Measurements from ENCODE around the gene TMEM86A. TPM values are rescaled to one million over a fixed set of nuclear protein-coding genes. Genes with fewer than 3 reads are reported as not detected.
"Not testable (repeated sequence)": the region's sequence is repeated elsewhere in the genome, so short reads cannot be mapped to it uniquely, and the experiment has no call there.

TMEM86A gene, protein sequence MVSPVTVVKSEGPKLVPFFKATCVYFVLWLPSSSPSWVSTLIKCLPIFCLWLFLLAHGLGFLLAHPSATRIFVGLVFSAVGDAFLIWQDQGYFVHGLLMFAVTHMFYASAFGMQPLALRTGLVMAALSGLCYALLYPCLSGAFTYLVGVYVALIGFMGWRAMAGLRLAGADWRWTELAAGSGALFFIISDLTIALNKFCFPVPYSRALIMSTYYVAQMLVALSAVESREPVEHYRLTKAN
- total RNA-seq: under 1 TPM; 0.21 to 0.59 TPM

DNA sequence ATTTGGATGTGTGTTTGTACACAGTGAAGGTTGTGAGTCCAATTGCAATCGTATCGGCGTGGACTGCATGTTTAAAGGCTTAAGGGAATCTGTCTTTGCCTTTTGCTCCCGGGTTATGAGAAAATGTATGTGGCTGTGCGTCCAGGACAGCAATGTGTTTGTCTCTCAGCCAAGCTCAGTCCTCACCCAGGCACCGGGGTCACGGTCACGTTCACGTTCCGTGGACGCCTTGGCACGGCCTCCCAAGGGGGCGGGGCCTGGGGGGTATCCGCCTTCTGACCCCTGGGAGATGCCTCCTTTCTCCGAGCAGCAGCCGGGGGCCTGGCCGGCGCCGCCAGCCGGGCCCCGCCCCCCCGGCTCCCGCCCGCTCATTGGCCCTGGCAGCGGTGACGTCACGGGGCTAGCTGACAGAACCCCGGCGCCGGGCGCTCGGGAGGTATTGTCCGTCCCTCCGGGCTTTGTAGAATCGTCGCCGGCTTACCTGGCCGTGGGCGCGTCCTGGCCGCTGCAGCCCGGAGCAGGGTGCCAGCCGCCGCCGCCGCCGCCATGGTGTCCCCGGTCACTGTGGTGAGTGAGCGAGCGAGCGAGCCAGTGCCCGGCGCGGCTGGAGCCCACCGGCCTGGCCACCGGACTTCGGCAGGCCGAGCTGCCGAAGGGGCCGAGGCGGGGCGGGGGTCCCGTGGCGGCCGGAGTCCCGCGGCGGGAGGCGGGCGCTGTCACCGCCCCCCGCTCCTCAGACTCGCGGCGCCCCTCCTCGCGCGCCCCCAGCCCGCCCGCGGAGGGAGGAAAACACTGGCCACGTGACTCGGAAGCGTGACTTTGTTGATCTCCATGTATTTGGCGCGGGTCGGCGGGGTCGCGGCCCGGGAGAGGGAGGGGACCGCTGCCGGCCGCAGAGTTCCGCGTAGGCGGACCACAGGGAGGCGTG is at the start of gene TMEM86A:
TSS of gene TMEM86A (plus strand) at position 439 of the 928 bp plus-strand sequence. CDS start at position 547, 108 bp downstream.
- H3K27ac Mint-ChIP-seq: peak within 1 kb of the TSS in 1 of 2 donors; percentile 45
- ATAC-seq (peak; percentile 95 to 98), DNase-seq (ENCODE audit: low spot score) (peak; percentile 95)
- no peaks in the 10 kb centered on the region for H3K36me3 Mint-ChIP-seq
- no peaks in the 10 kb centered on the region for H3K9me3 Mint-ChIP-seq
- H3K4me3 Mint-ChIP-seq: peak within 1 kb of the TSS; percentile 81
- H3K4me1 Mint-ChIP-seq (ENCODE audit: low read depth in 2 of 2): peaks cover 13 to 18% of the 10 kb centered on the region in 2 donors
- peaks cover 3% of the 10 kb centered on the region in 2 donors for H3K27me3 Mint-ChIP-seq

DNA sequence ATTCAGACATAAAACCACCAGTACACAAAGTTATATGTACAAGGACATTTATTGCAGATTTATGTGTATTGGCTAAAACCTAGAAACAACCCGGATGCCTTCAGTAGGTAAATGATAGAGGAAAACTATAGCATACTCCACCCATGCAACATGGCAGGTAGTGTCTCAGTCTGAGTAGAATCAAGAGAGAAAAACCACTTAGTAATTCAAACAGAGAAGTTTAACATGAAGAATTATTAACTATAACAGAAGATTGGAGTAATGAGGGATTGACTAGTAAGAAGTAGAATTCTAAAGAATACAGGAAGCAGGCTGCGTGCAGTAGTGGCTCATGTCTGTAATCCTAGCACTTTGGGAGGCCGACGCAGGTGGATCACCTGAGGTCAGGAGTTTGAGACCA is 48.2 kb upstream of the TMEM86A start:
- no peak for ATAC-seq
- no peaks in the 10 kb centered on the region for H3K27me3 Mint-ChIP-seq
- no peak overlapping the region for H3K4me3 Mint-ChIP-seq
- H3K36me3 Mint-ChIP-seq: no peaks in the 10 kb centered on the region
- no peaks in the 10 kb centered on the region for H3K9me3 Mint-ChIP-seq
- no peak for DNase-seq (ENCODE audit: low spot score)
- peak overlapping the region in 1 of 2 donors; percentile 42 for H3K27ac Mint-ChIP-seq
- peaks cover 0 to 5% of the 10 kb centered on the region in 2 donors for H3K4me1 Mint-ChIP-seq (ENCODE audit: low read depth in 2 of 2)

DNA sequence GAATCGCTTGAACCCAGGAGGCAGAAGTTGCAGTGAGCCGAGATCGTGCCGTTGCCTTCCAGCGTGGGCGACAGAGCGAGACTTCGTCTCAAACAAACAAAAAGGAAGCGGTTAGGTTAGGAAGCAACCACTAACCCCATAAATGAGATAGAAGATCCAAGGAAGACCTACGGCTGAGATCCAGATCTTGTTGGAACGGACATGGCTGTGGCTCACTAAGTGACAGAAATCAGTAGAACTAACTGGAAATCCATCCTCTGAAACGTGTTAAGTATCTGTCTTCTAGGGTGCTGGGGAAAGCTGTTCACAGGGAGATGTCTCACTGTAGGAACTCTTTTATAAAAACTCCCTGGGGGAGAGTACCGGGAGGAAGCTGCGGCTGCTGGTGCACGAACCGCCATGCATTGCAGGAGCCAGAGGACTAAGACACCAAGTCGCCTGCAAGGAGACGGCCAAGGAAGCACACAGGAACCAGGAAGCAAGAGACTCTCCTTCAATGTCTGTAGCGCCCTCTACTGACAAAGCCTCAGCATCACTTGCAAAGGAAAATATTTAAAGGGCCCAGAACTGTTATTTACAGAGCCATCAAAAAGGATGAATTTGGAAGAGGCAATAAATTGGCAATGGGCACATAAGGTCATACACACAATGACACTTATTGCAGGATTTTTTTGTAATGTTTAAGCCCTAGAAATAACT is 47.6 kb upstream of the TMEM86A start:
- Mint-ChIP-seq H3K27ac (peak overlapping the region in 1 of 2 donors; percentile 42), H3K4me1 (ENCODE audit: low read depth in 2 of 2) (peaks cover 0 to 5% of the 10 kb centered on the region in 2 donors), H3K9me3 (no peaks in the 10 kb centered on the region), H3K4me3 (no peak overlapping the region), H3K27me3 (no peaks in the 10 kb centered on the region), H3K36me3 (no peaks in the 10 kb centered on the region)
- ATAC-seq (peak; percentile 43 to 60), DNase-seq (ENCODE audit: low spot score) (no peak)

DNA sequence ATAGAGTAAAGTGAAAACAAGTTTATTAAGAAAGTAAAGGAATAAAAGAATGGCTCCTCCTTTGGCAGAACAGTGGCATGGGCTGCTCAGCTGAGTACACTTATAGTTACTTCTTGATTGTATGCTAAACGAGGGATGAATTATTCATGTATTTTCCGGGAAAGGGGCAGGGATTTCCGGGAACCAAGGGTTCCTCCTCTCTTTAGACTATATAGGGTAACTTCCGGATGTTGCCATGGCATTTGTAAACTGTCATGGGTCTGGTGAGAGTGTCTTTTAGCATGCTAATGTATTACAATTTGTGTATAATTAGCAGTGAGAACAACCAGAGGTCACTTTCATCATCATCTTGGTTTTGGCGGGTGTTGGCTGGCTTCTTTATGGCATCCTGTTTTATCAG is 40.9 kb upstream of the TMEM86A start:
- Mint-ChIP-seq H3K4me3 (no peak overlapping the region), H3K27me3 (peaks cover 11 to 22% of the 10 kb centered on the region in 2 donors), H3K27ac (no peak overlapping the region), H3K4me1 (ENCODE audit: low read depth in 2 of 2) (no peaks in the 10 kb centered on the region), H3K9me3 (no peaks in the 10 kb centered on the region), H3K36me3 (no peaks in the 10 kb centered on the region)
- ATAC-seq: no peak
- no peak for DNase-seq (ENCODE audit: low spot score)

DNA sequence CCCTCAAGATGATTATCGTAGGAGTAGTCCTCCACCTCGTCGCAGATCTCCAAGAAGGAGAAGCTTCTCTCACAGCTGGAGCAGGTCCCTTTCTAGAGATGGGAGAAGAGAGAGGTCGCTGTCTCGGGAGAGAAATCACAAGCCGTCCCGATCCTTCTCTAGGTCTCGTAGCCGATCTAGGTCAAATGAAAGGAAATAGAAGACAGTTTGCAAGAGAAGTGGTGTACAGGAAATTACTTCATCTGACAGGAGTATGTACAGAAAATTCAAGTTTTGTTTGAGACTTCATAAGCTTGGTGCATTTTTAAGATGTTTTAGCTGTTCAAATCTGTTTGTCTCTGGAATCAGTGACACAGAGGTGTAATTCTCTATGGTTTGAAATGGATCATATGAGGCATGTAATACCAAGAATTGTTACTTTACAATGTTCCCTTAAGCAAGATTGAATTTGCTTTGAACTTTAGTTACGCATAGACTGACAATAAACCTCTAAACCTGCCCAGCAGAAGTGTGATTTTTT is 33.2 kb upstream of the TMEM86A start:
- H3K27ac Mint-ChIP-seq; H3K9me3 Mint-ChIP-seq; H3K4me3 Mint-ChIP-seq; H3K36me3 Mint-ChIP-seq; DNase-seq (ENCODE audit: low spot score); ATAC-seq: not testable (repeated sequence)
- H3K27me3 Mint-ChIP-seq: peaks cover 7 to 15% of the 10 kb centered on the region in 2 donors
- peaks cover 15 to 17% of the 10 kb centered on the region in 2 donors for H3K4me1 Mint-ChIP-seq (ENCODE audit: low read depth in 2 of 2)

DNA sequence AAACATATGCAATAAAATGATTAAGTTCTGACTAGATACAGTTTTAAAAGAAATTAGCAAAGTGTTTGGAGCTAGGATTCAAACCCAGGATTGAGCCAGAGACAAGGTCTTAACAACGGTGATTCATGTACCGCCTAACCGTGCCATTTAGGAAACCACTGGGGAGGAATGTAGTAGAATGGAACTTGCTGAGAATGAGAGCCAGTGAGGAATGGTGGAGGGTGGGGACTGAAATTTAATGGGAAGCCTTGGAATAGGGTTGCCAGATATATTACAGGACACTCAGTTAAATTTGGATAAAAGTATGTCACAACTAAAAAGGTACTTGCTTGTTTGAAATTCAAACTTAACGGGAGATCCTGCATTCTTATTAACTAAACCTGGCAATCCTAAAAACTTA is 30.4 kb upstream of the TMEM86A start:
- no peaks in the 10 kb centered on the region for H3K36me3 Mint-ChIP-seq
- H3K27ac Mint-ChIP-seq: peak overlapping the region in 1 of 2 donors; percentile 18
- peaks cover 0 to 7% of the 10 kb centered on the region in 2 donors for H3K27me3 Mint-ChIP-seq
- H3K9me3 Mint-ChIP-seq: no peaks in the 10 kb centered on the region
- DNase-seq (ENCODE audit: low spot score): no peak
- no peak overlapping the region for H3K4me3 Mint-ChIP-seq
- peaks cover 18 to 22% of the 10 kb centered on the region in 2 donors for H3K4me1 Mint-ChIP-seq (ENCODE audit: low read depth in 2 of 2)
- ATAC-seq: no peak

DNA sequence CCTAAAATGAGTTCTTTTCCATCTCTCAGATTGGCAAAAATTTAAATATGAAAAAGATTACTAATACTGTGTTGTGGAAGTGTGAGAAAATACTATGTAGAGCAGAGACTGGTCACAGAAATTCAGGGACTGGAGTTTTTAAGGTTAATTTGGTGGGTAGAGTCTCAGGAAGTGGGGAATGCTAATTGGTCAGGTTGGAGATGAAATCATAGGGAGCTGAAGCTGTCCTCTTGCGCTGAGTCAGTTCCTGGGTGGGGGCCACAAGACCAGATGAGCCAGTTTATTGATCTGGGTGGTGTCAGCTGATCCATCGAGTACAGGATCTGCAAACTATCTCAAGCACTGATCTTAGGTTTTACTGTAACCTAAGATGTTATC is 29.4 kb upstream of the TMEM86A start:
- H3K4me1 Mint-ChIP-seq (ENCODE audit: low read depth in 2 of 2): peaks cover 18 to 22% of the 10 kb centered on the region in 2 donors
- no peaks in the 10 kb centered on the region for H3K36me3 Mint-ChIP-seq
- ATAC-seq (peak in 1 of 2 donors; percentile 20), DNase-seq (ENCODE audit: low spot score) (no peak)
- peak overlapping the region; percentile 18 to 70 for H3K27ac Mint-ChIP-seq
- no peaks in the 10 kb centered on the region for H3K9me3 Mint-ChIP-seq
- peak overlapping the region; percentile 58 for H3K4me3 Mint-ChIP-seq
- peaks cover 0 to 7% of the 10 kb centered on the region in 2 donors for H3K27me3 Mint-ChIP-seq

DNA sequence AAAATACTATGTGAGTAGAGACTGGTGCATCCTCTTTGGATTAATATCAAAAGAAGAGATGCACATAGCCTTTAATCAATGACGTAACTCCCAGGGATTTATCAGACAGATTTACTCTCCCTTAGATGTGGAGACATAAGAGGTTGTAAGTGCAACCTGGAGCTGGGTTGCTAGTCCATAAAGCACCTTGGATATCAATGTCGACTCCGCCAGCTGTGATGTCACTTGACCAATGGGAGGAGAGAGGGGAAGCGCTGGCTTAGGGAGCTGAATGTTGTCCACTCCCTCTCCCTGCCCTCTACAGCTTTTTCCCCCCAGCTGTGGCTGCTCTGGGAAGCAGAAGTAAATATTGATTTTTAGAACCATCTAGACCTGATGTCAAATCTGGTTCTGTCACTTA is 28.9 kb upstream of the TMEM86A start:
- H3K36me3 Mint-ChIP-seq: no peaks in the 10 kb centered on the region
- no peaks in the 10 kb centered on the region for H3K9me3 Mint-ChIP-seq
- ATAC-seq: no peak
- H3K27ac Mint-ChIP-seq: peak overlapping the region; percentile 18 to 70
- peaks cover 18 to 22% of the 10 kb centered on the region in 2 donors for H3K4me1 Mint-ChIP-seq (ENCODE audit: low read depth in 2 of 2)
- H3K4me3 Mint-ChIP-seq: peak overlapping the region; percentile 58
- H3K27me3 Mint-ChIP-seq: peaks cover 0 to 7% of the 10 kb centered on the region in 2 donors
- DNase-seq (ENCODE audit: low spot score): no peak

DNA sequence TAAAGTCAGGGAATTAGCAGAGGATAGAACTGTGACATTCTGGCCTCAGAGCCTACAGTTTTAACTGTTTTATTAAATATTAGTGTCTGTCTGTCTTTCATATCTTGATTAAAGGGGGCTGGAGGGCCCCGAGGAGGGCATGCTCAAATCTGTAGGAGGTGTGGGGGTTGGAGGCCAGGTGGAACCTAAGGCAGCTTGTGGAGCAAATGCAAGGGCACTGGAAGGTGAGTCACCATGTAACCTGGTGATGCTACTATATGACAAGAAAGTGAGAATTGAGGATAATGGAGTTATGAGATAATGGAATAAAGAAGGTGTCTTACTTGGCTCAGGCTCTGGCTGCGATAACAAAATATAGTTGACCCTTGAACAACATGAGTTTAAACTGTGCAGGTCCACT is 27.3 kb upstream of the TMEM86A start:
- Mint-ChIP-seq H3K4me3 (no peak overlapping the region), H3K27ac (no peak overlapping the region), H3K36me3 (no peaks in the 10 kb centered on the region), H3K9me3 (no peaks in the 10 kb centered on the region), H3K27me3 (peaks cover 0 to 2% of the 10 kb centered on the region in 2 donors), H3K4me1 (ENCODE audit: low read depth in 2 of 2) (peaks cover 13 to 22% of the 10 kb centered on the region in 2 donors)
- no peak for DNase-seq (ENCODE audit: low spot score)
- ATAC-seq: no peak

DNA sequence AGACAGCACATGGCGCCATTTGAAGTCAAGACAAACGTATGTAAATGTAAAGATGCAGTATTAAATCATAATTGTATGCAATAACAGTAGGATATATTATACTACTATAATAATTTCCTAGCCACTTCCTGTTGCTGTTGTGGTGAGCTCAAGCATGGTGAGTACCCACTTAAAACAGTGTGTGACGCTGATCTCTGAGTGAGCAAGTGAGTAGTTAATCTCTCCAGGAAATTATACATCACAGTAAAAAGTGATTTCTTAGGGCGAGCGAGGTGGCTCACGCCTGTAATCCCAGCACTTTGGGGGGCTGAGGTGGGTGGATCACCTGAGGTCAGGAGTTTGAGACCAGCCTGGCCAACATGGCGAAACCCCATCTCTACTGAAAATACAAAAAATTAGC is 26.4 kb upstream of the TMEM86A start:
- H3K9me3 Mint-ChIP-seq; H3K4me3 Mint-ChIP-seq; H3K27ac Mint-ChIP-seq; H3K36me3 Mint-ChIP-seq; DNase-seq (ENCODE audit: low spot score); H3K27me3 Mint-ChIP-seq: not testable (repeated sequence)
- peaks cover 13 to 22% of the 10 kb centered on the region in 2 donors for H3K4me1 Mint-ChIP-seq (ENCODE audit: low read depth in 2 of 2)
- ATAC-seq: peak; percentile 80 to 85

DNA sequence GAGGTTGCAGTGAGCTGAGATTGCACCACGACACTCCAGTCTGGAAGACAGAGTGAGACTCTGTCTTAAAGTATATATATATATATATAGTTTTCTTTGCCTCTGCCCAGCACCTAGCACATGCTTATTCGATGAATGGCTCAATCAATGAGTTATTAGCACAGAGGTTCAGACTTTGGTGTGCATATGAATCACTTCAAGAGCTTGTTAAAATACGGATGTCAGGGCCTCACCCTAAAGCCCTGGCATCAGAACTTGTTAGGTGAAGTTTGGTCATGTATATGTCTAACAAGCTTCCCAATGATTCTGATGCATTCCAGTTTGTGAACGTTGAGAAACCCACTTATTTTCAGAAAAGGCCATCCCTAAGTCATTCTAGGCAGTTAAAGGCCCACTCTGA is 21.8 kb upstream of the TMEM86A start:
- ATAC-seq: no peak
- Mint-ChIP-seq H3K36me3 (no peaks in the 10 kb centered on the region), H3K27me3 (no peaks in the 10 kb centered on the region), H3K4me3 (no peak overlapping the region), H3K27ac (no peak overlapping the region), H3K9me3 (no peaks in the 10 kb centered on the region), H3K4me1 (ENCODE audit: low read depth in 2 of 2) (peaks cover 3 to 5% of the 10 kb centered on the region in 2 donors)
- DNase-seq (ENCODE audit: low spot score): no peak

DNA sequence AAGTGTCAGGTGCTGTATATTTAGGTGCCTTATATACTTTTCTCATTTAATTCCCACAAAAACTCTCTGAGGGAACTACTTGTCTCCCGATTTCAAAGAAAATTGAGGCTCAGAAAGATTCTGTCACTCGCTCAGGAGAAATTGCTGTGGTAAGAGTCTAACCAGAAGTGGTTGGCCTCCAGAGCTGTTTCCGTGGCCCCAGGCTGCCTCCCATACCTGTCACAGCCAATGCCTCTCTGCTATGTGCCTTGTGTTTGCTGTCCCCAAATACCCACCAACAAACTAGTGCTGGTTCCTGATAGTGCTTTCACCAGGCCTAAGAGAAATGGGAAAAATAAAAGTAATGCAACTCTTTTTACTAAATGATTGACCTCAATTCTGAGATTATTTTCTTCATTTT is 21.0 kb upstream of the TMEM86A start:
- ATAC-seq (no peak), DNase-seq (ENCODE audit: low spot score) (no peak)
- Mint-ChIP-seq H3K36me3 (no peaks in the 10 kb centered on the region), H3K27ac (no peak overlapping the region), H3K27me3 (no peaks in the 10 kb centered on the region), H3K9me3 (no peaks in the 10 kb centered on the region), H3K4me1 (ENCODE audit: low read depth in 2 of 2) (no peaks in the 10 kb centered on the region), H3K4me3 (no peak overlapping the region)

DNA sequence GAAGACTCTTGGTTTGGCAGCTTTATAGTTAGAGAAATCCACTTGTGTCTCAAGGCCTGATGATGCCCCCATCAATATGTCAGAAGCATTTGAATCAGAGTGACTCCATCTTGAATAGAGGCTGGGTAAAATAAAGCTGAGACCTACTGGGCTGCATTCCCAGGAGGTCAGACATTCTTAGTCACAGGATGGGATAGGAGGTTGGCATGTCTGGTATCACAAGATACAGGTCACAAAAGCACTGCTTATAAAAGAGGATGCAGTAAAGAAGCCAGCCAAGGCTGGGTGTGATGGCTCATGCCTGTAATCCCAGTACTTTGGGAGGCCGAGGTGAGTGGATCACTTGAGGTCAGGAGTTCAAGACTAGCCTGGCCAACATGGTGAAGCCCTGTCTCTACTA is 16.6 kb upstream of the TMEM86A start:
- not testable (repeated sequence) for H3K36me3 Mint-ChIP-seq; H3K27ac Mint-ChIP-seq; H3K27me3 Mint-ChIP-seq; DNase-seq (ENCODE audit: low spot score); H3K4me1 Mint-ChIP-seq (ENCODE audit: low read depth in 2 of 2); H3K9me3 Mint-ChIP-seq; ATAC-seq; H3K4me3 Mint-ChIP-seq

All from natural killer cell treated with Interleukin-12 subunit alpha and Interleukin-12 subunit beta and Interleukin-15 and Interleukin-18, amount 100 ng/mL, for 72 hours (primary cell).